ENCODE data around the gene AFG1L.
"Not testable (repeated sequence)": the region's sequence is repeated elsewhere in the genome, so short reads cannot be mapped to it uniquely, and the experiment has no call there.

DNA sequence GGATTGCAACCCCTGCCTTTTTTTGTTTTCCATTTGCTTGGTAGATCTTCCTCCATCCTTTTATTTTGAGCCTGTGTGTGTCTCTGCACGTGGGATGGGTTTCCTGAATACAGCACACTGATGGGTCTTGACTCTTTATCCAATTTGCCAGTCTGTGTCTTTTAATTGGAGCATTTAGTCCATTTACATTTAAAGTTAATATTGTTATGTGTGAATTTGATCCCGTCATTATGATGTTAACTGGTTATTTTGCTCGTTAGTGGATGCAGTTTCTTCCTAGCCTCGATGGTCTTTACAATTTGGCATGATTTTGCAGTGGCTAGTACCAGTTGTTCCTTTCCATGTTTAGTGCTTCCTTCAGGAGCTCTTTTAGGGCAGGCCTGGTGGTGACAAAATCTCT, 94.3 kb downstream of the AFG1L start:
- TF ChIP-seq, protein P1, sequence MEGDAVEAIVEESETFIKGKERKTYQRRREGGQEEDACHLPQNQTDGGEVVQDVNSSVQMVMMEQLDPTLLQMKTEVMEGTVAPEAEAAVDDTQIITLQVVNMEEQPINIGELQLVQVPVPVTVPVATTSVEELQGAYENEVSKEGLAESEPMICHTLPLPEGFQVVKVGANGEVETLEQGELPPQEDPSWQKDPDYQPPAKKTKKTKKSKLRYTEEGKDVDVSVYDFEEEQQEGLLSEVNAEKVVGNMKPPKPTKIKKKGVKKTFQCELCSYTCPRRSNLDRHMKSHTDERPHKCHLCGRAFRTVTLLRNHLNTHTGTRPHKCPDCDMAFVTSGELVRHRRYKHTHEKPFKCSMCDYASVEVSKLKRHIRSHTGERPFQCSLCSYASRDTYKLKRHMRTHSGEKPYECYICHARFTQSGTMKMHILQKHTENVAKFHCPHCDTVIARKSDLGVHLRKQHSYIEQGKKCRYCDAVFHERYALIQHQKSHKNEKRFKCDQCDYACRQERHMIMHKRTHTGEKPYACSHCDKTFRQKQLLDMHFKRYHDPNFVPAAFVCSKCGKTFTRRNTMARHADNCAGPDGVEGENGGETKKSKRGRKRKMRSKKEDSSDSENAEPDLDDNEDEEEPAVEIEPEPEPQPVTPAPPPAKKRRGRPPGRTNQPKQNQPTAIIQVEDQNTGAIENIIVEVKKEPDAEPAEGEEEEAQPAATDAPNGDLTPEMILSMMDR (IDR thresholded peaks at IDR 0.05 in 8 of 11, conservative IDR thresholded peaks at IDR 0.05 in 3 of 11), result not testable (repeated sequence)
- TF ChIP-seq POLR2AphosphoS5 (IDR thresholded peaks at IDR 0.05), result not testable (repeated sequence)

All from spleen (tissue), 7 donors.